OCI-LY3 (cell line): ENCODE results near the gene BCL11B.

ENCODE experiments used
- H2AFZ ChIP-seq: fragments of 200-600, 300-600 bp; shearing (Covaris generic); 2 replicates; pipeline ENCODE4 v1.6.0; 2014; ENCODE audit warnings: antibody characterized with exemption, low read depth, low read length
- H3K27ac ChIP-seq: fragments of 200-600, 300-600 bp; sonication (generic); 2 replicates; pipeline ENCODE4 v1.5.1; 2014; ENCODE audit warnings: mild to moderate bottlenecking, low read length, moderate library complexity, mixed read lengths
- H3K27me3 ChIP-seq: fragments of 200-600, 300-600 bp; sonication (generic); 2 replicates; pipeline ENCODE4 v1.6.1; 2014; ENCODE audit warnings: low read depth, low read length, mixed read lengths
- H3K36me3 ChIP-seq: fragments of 200-600, 300-600 bp; sonication (generic); replicated peaks from 2 replicates; pipeline ENCODE3; 2014; ENCODE audit warnings: low read depth, low read length, mixed read lengths
- H3K4me1 ChIP-seq: fragments of 300-600, 200-600 bp; sonication (generic); 2 replicates; pipeline ENCODE4 v1.6.1; 2014; ENCODE audit warnings: low read length, mixed read lengths
- H3K4me2 ChIP-seq: fragments of 200-600, 300-600 bp; sonication (generic); 2 replicates; pipeline ENCODE4 v1.6.1; 2014; ENCODE audit warnings: low read length, mixed read lengths
- H3K4me3 ChIP-seq: fragments of 300-600, 200-600 bp; sonication (generic); 2 replicates; pipeline ENCODE4 v1.5.1; 2014; ENCODE audit warnings: antibody characterized with exemption, mild to moderate bottlenecking, low read length, moderate library complexity
- H3K79me2 ChIP-seq: fragments of 300-600, 200-600 bp; shearing (Covaris generic); 2 replicates; pipeline ENCODE4 v1.6.1; 2014; ENCODE audit warnings: mild to moderate bottlenecking, low read length, mixed read lengths
- H3K9ac ChIP-seq: fragments of 300-600, 200-600 bp; shearing (Covaris generic); 2 replicates; pipeline ENCODE4 v1.6.0; 2014; ENCODE audit warnings: mild to moderate bottlenecking, low read length, moderate library complexity
- H3K9me3 ChIP-seq: fragments of 200-600, 300-600 bp; shearing (Covaris generic); 2 replicates; pipeline ENCODE4 v1.6.1; 2014; ENCODE audit warnings: low read length, mixed read lengths; ENCODE audit not compliant: insufficient read depth
- H4K20me1 ChIP-seq: fragments of 200-600, 300-600 bp; sonication (generic); 2 replicates; pipeline ENCODE4 v1.6.1; 2016; ENCODE audit warnings: low read length, mixed read lengths; ENCODE audit not compliant: insufficient read depth
- CTCF ChIP-seq: fragments of 200-600, 300-600 bp; sonication (generic); IDR thresholded peaks from 2 replicates; pipeline ENCODE4 v1.5.1; 2014; ENCODE audit warnings: antibody characterized with exemption, low read length, low read depth
- EZH2phosphoT487 ChIP-seq: fragments of 200-600 bp; shearing (Covaris generic); IDR thresholded peaks from 2 replicates; pipeline ENCODE4 v1.6.1; 2018; ENCODE audit warnings: antibody characterized with exemption, mixed run types, low read depth

The BCL11B gene

GRCh38 chr14:99177886-99178835 is 93.8 kb downstream of the BCL11B start:
- H3K4me1 ChIP-seq, result no peaks in the 10 kb centered on the region
- no peak overlapping the region for H3K4me2 ChIP-seq
- no peak for TF ChIP-seq CTCF
- no peak for TF ChIP-seq EZH2phosphoT487
- H4K20me1 ChIP-seq, result no peaks in the 10 kb centered on the region
- no peak overlapping the region for H2AFZ ChIP-seq
- H3K9me3 ChIP-seq, result no peaks in the 10 kb centered on the region
- H3K36me3 ChIP-seq, result no peaks in the 10 kb centered on the region
- no peak overlapping the region for H3K9ac ChIP-seq
- H3K27ac ChIP-seq, result no peak overlapping the region
- no peak overlapping the region for H3K4me3 ChIP-seq
- H3K79me2 ChIP-seq, result no peaks in the 10 kb centered on the region
- no peaks in the 10 kb centered on the region for H3K27me3 ChIP-seq

GRCh38 chr14:99177046-99177655 is 94.8 kb downstream of the BCL11B start:
- no peaks in the 10 kb centered on the region for H3K4me1 ChIP-seq
- H3K27ac ChIP-seq, result no peak overlapping the region
- H3K9ac ChIP-seq, result no peak overlapping the region
- H4K20me1 ChIP-seq, result no peaks in the 10 kb centered on the region
- H2AFZ ChIP-seq, result no peak overlapping the region
- H3K9me3 ChIP-seq, result no peaks in the 10 kb centered on the region
- no peak for TF ChIP-seq EZH2phosphoT487
- H3K36me3 ChIP-seq, result no peaks in the 10 kb centered on the region
- H3K4me2 ChIP-seq, result no peak overlapping the region
- H3K4me3 ChIP-seq, result no peak overlapping the region
- peaks cover under 1% of the 10 kb centered on the region; the same call in 1 of the 2 replicates for H3K27me3 ChIP-seq
- H3K79me2 ChIP-seq, result no peaks in the 10 kb centered on the region

- Histone ChIP-seq H3K79me2 (no peaks in the 10 kb centered on the region), H3K4me1 (no peaks in the 10 kb centered on the region), H3K9me3 (no peaks in the 10 kb centered on the region), H3K27ac (no peak overlapping the region), H3K4me2 (no peak overlapping the region), H2AFZ (no peak overlapping the region), H3K9ac (no peak overlapping the region), H3K36me3 (no peaks in the 10 kb centered on the region), H4K20me1 (no peaks in the 10 kb centered on the region), H3K4me3 (no peak overlapping the region), H3K27me3 (peaks cover 4% of the 10 kb centered on the region; the same call in 1 of the 2 replicates)
- TF ChIP-seq CTCF (no peak), EZH2phosphoT487 (no peak)
Measured at GRCh38 chr14:99176156-99176945, 95.6 kb downstream of the BCL11B start.

- Histone ChIP-seq H4K20me1 (no peaks in the 10 kb centered on the region), H3K4me1 (no peaks in the 10 kb centered on the region), H3K4me3 (no peak overlapping the region), H3K9ac (no peak overlapping the region), H3K36me3 (no peaks in the 10 kb centered on the region), H2AFZ (no peak overlapping the region), H3K79me2 (no peaks in the 10 kb centered on the region), H3K27me3 (peaks cover 8% of the 10 kb centered on the region; the same call in 1 of the 2 replicates), H3K4me2 (no peak overlapping the region), H3K27ac (no peak overlapping the region), H3K9me3 (no peaks in the 10 kb centered on the region)
- no peak for TF ChIP-seq CTCF
- no peak for TF ChIP-seq EZH2phosphoT487
Measured at GRCh38 chr14:99175331-99176155, 96.5 kb downstream of the BCL11B start.
